Kidney (tissue), 14 donors: ENCODE measurements around the gene MS4A10. TPM values are rescaled to one million over a fixed set of nuclear protein-coding genes. Genes with fewer than 3 reads are reported as not detected.

Experiments
- DNase-seq, 5 donors: peaks; one replicate each; pipeline ENCODE4 v3.0.0-alpha.2; 2013 to 2020
- FAIRE-seq: peaks from 2 replicates; lab custom pipeline; 2012; peaks lifted over from hg19 to GRCh38; lab: Jason Lieb, UNC
- H3K27ac ChIP-seq, 2 donors: one replicate each; pipeline ENCODE4 v1.7.0; 2013; ENCODE audit warnings: low read depth in 2 of 2, low read length in 2 of 2, inconsistent platforms in 1 of 2
- H3K27me3 ChIP-seq: one replicate; pipeline ENCODE4 v1.7.1; 2013; ENCODE audit warnings: low read length, inconsistent platforms; ENCODE audit not compliant: control insufficient read depth, insufficient read depth
- H3K36me3 ChIP-seq, 3 donors: one replicate each; pipeline versions ENCODE4 v1.7.0 to v1.7.1; 2013; ENCODE audit warnings: low read length in 3 of 3, control low read depth in 1 of 3, inconsistent platforms in 1 of 3; ENCODE audit not compliant: insufficient read depth in 3 of 3, control insufficient read depth in 2 of 3
- H3K4me1 ChIP-seq, 3 donors: one replicate each; pipeline versions ENCODE4 v1.7.0 to v1.7.1; 2013; ENCODE audit warnings: low read length in 3 of 3, inconsistent platforms in 1 of 3, low read depth in 1 of 3; ENCODE audit not compliant: control insufficient read depth in 2 of 3, insufficient read depth in 2 of 3
- H3K4me3 ChIP-seq, 3 donors: one replicate each; pipeline versions ENCODE4 v1.7.0 to v1.8.1; 2013; ENCODE audit warnings: low read length in 3 of 3, control low read depth in 1 of 3, inconsistent platforms in 1 of 3
- H3K9ac ChIP-seq, 3 donors: one replicate each; pipeline versions ENCODE4 v1.7.0 to v1.7.1; 2013; ENCODE audit warnings: low read length in 3 of 3, control low read depth in 1 of 3, inconsistent platforms in 1 of 3
- H3K9me3 ChIP-seq, 3 donors: one replicate each; pipeline versions ENCODE4 v1.7.0 to v1.7.1; 2013; ENCODE audit warnings: low read length in 3 of 3, control low read depth in 1 of 3, inconsistent platforms in 1 of 3; ENCODE audit not compliant: control insufficient read depth in 2 of 3, insufficient read depth in 1 of 3
- CTCF ChIP-seq: IDR thresholded peaks from 3 replicates; pipeline ENCODE4 v1.5.1; 2012; ENCODE audit warnings: mild to moderate bottlenecking, moderate library complexity, borderline replicate concordance; ENCODE audit not compliant: insufficient read depth; ENCODE audit errors: extremely low read depth
- intact Hi-C: fragments of 100-400 bp; cut with DNase I; formaldehyde crosslinking; loops from one replicate; pipeline ENCODE4 v1.11.1; 2022
- polyA plus RNA-seq: library from polyadenylated mRNA; stranded (reverse); fragments of 350-450 nt; fragmentation: Illumina TruSeq; extraction: RNeasy Lipid Tissue Mini Kit (QIAGEN cat#74804); gene quantifications from one replicate; pipeline ENCODE4 v1.2.3, GENCODE V29; 2014; ENCODE audit warnings: low read depth, low replicate concordance; ENCODE audit not compliant: insufficient read depth
- total RNA-seq: library from RNA; stranded (reverse); fragmentation: NEBNext Ultra II Directional; extraction: Animal tissue kit (Norgen Biotek cat#: 25700); gene quantifications from one replicate; pipeline ENCODE4 v1.2.1, GENCODE V29; 2021
- donor health status: control.
- donor health status: control.
- donor health status: control.
- donor health status: control.
- donor health status: control.
- donor health status: DM: yes; HTN: yes; CAD: no.
- donor health status: Normal renal cell carcinoma (clear cell type).

The MS4A10 gene
- total and polyA plus RNA-seq, 2 donors from 2014 or later: 1.1 TPM; not detected in 1

GRCh38 chr11:60781286-60781980 lies 3.7 kb upstream of the MS4A10 start:
- Histone ChIP-seq H3K9ac (no peak overlapping the region), H3K4me1 (peaks cover 0 to 5% (median 1%) of the 10 kb centered on the region in 3 donors), H3K4me3 (no peak overlapping the region), H3K9me3 (no peaks in the 10 kb centered on the region), H3K36me3 (no peaks in the 10 kb centered on the region), H3K27ac (no peak overlapping the region), H3K27me3 (no peaks in the 10 kb centered on the region)
- DNase-seq (peak in 1 of 5 donors; percentile 18), FAIRE-seq (no peak)
- intact Hi-C loops: no loop called here
- no peak for TF ChIP-seq CTCF

- no peaks in the 10 kb centered on the region for H3K27me3 ChIP-seq
- no peaks in the 10 kb centered on the region for H3K36me3 ChIP-seq
- no peak overlapping the region for H3K9ac ChIP-seq
- H3K9me3 ChIP-seq: no peaks in the 10 kb centered on the region
- H3K4me3 ChIP-seq: no peak overlapping the region
- peak in 1 of 5 donors; percentile 8 for DNase-seq
- H3K4me1 ChIP-seq: peaks cover 0 to 10% (median 6%) of the 10 kb centered on the region in 3 donors
- no peak overlapping the region for H3K27ac ChIP-seq
- no peak for FAIRE-seq
- TF ChIP-seq CTCF: no peak
- intact Hi-C loops: no loop called here
Observed at GRCh38 chr11:60781981-60782316, 3.2 kb upstream of the MS4A10 start.

- FAIRE-seq: no peak
- Histone ChIP-seq H3K27ac (no peak overlapping the region), H3K9me3 (no peaks in the 10 kb centered on the region), H3K4me1 (peaks cover 0 to 10% (median 6%) of the 10 kb centered on the region in 3 donors), H3K4me3 (no peak overlapping the region), H3K27me3 (no peaks in the 10 kb centered on the region), H3K36me3 (no peaks in the 10 kb centered on the region), H3K9ac (no peak overlapping the region)
- peak in 1 of 5 donors; percentile 24 for DNase-seq
- TF ChIP-seq CTCF: no peak
- intact Hi-C loops: no loop called here
Observed at GRCh38 chr11:60782393-60783140, 2.6 kb upstream of the MS4A10 start.
